HG02840 (cell line): ENCODE measurements around the gene PTGER3.
A peak's percentile ranks its signal among the peaks of the same experiment; 100 is the strongest.

Source experiments
- ATAC-seq: cut with Tn5 transposase; IDR thresholded peaks from one replicate; pipeline ENCODE4 v1.9.1; 2021; ENCODE audit warnings: mild to moderate bottlenecking, moderate library complexity, moderate number of reproducible peaks; ENCODE audit not compliant: unreplicated experiment, low FRiP score

The PTGER3 gene

DNA sequence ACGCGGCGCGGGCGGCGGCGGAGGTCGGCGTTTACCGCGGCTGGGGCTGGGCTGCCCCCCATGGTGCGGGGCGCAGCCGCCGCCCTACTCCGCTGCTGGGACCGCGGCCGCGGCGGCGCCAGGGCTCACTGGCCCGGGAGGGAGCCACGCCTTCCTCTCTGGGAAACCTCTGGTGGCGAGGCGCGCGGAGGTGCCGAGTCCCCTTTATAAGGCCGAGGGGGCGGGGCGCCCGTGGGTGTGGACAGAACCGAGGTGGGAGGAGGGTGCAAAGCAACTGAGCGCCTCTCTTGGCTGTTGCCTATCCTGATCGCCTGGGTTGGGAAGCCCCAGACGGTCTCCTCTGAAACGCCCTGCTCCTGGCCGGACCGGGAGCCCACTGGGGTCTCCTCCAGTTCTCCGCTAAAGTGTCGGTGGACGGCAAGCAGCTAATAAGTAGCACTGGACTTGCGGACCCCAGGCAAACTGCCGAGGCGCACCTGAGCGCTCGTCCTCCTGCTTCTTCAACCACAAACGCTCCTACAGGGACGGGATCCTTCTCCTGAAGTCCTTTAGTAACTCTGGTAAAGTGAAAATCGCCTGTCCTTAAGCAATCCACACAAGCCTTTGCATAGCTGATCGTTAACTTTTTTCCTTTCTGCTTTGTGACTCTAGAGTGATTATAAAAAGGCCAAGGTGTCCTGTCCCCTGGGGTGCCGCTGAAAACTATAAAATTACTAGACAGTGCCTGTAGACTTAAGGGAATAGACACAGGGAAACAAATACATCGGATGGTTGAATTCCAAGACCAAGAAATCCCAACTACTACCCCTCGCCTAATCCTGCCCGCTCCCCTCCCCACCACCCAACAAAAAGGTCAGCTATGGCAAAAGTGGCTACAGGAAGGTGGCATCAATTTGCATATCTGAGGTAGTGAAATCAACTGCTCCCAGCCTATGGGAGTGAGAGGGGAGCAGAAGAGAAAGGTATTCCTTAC is at the start of gene PTGER3:
TSS of gene PTGER3 (minus strand) at position 182 of the 973 bp plus-strand sequence. CDS start 239 bp downstream, outside the sequence.
- ATAC-seq: peak; percentile 45

DNA sequence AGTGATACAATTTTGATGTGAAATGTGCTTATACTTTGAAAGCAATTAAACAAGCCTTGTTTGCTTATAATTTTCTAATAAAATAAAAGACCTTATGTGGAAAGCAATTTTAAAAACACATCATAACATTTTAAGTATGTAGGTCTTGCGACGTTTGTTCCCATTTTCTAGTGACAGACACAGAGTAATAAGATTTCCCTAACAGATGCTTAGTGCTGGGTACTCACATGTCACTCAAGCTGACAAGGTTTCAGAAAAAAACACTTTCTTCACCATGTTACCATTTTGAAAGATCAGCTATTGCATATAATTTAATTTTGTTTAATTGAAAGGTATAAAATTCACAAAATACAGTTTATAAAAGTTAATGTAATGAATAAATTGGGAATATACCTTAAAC is 47.3 kb upstream of the PTGER3 start:
- ATAC-seq: no peak

- no peak for ATAC-seq
These were observed 46.3 kb upstream of the PTGER3 start for GRCh38 chr1:71093938-71094337.

GRCh38 chr1:71089536-71090270 is 42.1 kb upstream of the PTGER3 start:
- ATAC-seq: no peak

- no peak for ATAC-seq
These were observed 41.1 kb upstream of the PTGER3 start for GRCh38 chr1:71088645-71089287.

DNA sequence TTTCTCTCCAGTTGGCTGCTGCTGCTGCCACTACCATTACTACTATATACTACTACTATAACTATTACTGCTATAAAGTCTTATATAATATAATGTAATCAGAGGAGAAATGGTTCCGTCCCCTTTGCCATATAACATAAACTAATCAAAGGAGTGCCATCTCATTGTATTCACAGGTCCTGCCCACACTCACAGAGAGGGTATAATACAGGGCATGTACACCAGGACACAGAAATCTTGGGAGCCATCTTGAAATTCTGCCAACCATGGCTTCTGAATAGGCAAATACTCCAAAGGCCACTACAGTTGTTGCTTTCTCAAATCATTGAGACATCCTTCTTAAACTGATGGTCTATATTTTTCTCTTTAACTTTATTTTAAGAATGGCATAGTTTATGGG is 40.1 kb upstream of the PTGER3 start:
- no peak for ATAC-seq

DNA sequence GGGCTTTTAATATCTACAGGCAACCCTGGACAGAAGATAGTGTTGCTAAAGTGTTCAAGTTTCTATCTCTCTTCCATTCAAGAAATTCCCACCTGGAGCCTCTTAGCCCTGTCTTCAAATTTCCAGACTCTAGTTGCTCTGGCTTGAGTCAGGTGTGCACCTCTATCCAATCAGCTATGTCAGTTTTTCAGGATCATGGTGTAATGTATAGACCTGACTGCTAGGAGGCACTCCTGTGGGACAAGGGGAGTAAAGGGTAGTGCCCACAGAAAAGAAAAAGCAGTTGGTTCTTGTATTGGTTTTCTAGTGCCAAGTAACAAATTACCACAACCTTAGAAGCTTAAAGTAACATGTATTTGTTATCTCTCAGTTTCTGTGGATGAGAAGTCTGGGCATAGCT is 39.4 kb upstream of the PTGER3 start:
- no peak for ATAC-seq

DNA sequence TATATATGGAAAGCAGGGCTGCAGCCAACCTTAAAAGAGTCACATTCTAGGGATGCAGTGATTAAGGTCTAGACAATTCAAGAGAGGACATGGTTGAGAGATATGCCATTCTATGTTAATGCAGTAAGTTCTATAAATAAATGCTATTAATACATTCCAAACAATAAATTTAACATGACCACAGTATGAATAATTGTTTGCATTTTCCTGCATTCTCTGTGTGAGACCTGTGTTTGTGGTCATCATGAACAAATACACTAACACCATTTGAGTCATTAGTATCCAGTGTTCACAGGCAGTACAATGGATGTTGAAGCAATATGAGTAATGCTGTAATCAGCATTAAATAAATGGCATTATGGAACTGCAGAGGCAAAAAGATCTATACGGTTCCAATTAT is 38.7 kb upstream of the PTGER3 start:
- no peak for ATAC-seq

DNA sequence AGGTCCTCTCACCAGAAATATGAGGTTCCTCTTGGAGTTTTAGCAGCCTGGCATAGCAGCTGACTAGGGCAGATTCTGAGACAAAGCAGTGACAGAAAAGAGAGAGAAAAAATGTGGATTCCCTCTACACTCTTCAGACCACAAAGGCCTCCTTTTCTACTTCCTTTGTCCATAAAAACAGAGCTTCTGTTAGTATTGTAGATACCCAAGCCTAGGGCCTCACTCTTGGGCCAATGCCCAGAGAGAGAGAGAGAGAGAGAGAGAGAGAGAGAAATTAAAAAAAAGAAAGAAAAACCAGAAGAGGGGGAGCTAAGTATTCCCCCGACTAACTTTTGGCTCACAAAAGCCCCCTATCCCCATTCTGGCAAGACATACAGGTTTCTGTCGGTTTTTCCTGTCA is 35.7 kb upstream of the PTGER3 start:
- no peak for ATAC-seq

DNA sequence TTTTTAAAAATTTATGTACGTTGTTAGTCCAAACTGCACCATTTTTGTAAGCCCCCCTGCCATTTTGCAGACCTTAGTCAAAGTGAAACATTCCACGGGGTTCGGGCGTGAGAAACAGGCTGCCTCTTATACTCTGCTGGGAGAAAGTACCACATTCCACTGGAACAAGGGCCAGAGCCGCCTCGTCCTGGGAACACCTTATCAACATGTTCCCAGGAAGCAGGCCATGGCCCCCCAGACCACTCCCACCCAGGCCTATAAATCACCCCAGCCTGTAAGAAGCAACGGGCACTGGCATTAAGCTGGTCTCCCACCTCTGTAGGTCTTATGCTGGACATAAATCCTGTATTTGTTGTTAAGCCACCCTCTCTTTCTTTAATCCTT is 34.1 kb upstream of the PTGER3 start:
- no peak for ATAC-seq

DNA sequence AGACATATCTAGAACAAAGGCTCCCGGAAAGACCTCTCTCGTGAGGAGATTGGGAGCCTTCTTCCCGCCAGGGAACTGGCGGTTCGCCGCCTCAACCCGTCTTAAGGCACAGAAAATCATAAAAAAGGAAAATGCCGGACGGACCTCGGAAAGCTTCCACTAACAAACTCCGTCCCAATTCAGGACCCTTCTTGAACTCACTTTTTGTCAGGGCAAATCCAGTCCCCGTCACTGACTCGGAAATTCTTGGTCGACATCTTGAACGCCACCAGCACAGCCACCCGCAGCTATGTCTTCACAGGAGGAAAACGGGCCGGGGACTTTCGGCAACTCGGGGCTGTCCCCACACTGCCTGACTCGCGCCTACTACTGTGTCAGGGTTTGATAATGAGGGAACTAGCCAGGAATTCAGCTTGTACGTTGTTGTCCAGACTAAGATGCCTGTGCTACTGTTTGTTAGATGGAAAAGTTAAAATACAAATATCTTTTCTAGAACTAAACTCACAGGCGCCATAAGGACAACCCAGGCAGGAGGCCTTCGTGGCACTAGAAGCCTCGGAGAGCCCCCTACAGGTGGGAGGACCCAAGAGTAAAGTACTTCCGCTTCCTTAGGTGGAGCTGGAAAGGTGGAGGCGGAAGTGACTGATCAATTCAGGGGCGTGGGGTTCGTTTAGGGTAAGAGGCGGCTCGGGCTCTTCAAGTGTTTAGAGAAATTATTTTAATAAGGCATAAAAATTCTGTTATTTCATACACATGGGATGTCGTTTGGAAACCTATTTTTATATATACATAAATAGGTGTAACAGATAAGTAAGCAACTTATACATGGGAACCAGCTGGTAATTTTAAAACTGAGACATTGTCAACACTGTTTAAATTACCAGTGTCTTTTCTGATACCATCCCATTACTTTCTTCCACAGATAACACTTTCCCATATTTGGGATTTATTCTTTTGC is 33.4 kb upstream of the PTGER3 start, which contains the start of gene ZRANB2:
TSS of gene ZRANB2 (minus strand) at position 297 of the 958 bp plus-strand sequence. CDS start at position 257, 40 bp downstream.
- peak; percentile 100 for ATAC-seq

DNA sequence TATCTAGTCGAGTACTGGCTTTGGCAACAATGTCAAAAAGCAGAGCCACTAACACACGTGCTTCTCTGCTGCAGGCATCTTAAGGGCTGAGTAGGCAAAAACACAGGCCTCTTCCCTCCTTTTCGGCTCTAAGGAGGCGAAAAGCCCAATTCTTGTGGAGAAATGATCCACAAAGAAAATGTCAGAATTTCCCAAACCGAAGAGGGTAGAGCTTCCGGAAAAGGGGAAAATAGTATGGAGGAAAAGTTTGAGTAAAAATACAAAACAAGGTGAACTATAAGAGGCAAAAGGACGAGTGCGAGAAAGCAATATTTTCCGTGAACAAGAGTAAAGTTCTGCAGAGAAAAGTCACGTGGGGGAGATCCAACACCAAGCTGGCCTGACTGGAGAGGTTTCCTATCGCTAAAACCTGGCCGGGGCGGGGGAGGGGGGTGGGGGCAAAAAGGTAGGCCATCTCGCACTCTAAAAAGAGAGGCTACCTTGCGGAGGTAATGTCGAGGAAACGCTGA is 32.7 kb upstream of the PTGER3 start:
- ATAC-seq: no peak

DNA sequence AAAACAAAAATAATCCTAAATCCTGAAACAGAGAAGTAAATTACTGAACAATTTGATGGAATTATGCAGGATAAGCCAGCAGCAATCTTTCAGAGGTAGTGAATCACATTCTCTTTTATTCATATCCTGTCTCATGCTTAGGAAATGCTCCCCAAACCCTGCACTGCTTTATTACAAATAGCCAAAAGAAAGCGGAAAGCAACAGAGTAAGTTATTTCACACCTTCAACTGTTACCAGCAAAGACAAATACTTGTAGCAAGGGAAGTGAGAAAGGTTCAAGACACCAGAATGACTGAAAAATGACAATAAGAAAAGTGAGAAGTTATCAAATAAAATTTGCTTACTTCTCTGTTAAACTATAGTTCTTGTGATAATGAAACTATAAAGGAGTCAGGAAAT is 27.1 kb upstream of the PTGER3 start:
- no peak for ATAC-seq

GRCh38 chr1:71072273-71072672 is 24.7 kb upstream of the PTGER3 start:
- ATAC-seq: no peak

DNA sequence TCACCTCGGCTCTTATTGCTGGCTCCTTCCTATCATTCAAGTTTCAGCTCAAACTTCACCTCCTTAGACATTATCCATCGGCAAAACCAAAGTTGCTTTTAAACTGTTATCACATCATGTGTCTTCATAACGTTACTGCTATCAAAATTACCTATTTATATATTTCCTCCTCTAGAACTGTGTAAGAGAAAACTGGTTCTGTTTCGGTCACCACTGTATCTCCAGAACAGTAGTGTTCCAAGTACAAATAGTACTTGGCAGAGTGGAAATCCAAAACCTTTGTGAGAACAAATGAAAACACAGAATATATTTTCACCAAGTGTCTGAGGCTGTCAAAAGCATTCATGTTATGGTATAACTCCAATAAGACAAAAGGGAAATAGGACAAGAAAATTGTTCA is 24.1 kb upstream of the PTGER3 start:
- no peak for ATAC-seq

DNA sequence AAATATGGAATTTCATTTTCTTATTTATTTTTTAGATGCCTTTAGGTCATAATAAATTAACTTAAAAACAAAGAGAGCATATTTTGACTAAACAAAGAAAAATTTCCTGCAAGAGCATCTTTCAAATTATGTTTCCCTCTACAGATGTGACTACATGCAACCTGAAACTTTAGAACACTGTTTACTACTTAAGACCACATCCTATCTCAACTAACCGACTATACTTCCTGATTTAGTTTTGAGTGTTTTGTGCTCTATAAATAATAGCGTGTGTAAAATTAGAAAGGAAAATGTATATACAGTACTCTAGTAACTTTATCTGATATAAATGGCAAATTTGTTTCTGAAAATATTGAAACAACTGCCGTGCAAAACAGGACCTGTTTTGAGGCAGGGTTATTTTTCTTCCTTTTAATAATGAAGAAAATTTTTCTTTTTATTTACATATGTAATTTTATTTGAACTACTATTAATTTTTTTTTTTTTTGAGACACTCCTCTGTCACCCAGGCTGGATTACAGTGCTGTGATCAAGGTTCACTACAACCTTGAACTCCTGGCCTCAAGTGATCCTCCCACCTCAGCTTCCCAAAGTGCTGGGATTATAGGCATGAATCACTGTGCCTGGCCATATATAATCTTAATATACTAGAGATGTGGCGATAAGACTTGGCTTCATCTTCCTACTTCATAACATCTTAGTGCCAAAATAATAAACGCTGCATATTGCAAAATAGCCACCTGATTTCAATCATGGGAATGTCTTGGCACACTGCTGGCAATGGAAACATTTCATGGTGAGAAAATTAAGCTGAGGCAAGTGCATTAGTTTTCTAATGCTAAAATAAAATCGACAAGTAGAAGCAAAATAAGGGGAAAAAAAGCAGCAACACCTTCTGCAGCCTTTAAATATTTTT is 21.0 kb upstream of the PTGER3 start:
- ATAC-seq: peak; percentile 88

- no peak for ATAC-seq
These were observed 7.2 kb upstream of the PTGER3 start for GRCh38 chr1:71054791-71055190.

DNA sequence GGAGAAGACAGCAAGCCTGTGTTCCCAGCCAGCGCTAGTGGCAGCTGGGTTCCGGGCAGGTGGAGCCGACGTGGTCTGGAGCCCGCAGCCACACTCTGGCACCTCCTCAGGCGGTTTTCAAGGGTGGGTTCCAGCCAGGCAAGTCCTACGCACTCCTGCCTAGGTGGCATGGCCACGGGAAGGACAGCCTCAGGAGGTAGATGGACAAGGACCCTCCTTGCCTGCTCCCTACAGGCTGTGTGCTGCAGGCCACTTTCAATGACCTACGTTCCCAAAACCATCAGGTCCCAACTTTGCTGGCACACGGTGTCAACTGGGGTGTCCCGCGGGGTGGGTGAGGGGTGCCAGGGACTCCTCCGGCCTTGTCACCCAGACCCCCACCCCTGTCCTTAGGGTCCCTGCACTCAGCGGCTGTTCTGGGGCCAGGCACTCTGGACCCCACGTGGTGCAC is 6.7 kb upstream of the PTGER3 start:
- ATAC-seq: no peak
